ENCODE data around the gene PSMB4.
"Not testable (repeated sequence)": the region's sequence is repeated elsewhere in the genome, so short reads cannot be mapped to it uniquely, and the experiment has no call there.

The PSMB4 gene

DNA sequence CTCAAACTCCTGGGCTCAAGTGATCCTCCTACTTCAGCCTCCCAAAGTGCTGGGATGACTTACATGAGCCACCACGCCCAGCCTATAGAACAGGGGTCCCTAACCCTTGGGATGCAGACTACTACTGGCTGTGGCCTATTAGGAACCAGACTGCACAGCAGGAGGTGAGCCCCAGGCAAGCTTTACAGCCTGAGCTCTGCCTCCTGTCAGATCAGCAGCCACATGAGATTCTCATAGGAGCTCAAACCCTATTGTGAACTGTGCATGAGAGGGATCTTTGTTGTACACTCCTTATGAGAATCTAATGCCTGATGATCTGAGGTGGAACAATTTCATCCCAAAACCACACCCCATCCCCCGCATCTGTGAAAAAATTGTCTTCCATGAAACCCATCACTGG lies 13.4 kb upstream of the PSMB4 start:
- no peaks in the 10 kb centered on the region for H3K9me3 ChIP-seq (ENCODE audit: severe bottlenecking)
- no peaks in the 10 kb centered on the region for H3K4me1 ChIP-seq (ENCODE audit: insufficient read depth, poor library complexity, severe bottlenecking)
- H3K27ac ChIP-seq (ENCODE audit: poor library complexity, severe bottlenecking) = no peak overlapping the region
- H3K36me3 ChIP-seq (ENCODE audit: low read depth) = no peaks in the 10 kb centered on the region
- no peak for DNase-seq (ENCODE audit: low spot score)
- H3K27me3 ChIP-seq (ENCODE audit: insufficient read depth, poor library complexity, severe bottlenecking) = no peaks in the 10 kb centered on the region
- ATAC-seq (ENCODE audit: low read depth) = no peak
- TF ChIP-seq, protein P1, sequence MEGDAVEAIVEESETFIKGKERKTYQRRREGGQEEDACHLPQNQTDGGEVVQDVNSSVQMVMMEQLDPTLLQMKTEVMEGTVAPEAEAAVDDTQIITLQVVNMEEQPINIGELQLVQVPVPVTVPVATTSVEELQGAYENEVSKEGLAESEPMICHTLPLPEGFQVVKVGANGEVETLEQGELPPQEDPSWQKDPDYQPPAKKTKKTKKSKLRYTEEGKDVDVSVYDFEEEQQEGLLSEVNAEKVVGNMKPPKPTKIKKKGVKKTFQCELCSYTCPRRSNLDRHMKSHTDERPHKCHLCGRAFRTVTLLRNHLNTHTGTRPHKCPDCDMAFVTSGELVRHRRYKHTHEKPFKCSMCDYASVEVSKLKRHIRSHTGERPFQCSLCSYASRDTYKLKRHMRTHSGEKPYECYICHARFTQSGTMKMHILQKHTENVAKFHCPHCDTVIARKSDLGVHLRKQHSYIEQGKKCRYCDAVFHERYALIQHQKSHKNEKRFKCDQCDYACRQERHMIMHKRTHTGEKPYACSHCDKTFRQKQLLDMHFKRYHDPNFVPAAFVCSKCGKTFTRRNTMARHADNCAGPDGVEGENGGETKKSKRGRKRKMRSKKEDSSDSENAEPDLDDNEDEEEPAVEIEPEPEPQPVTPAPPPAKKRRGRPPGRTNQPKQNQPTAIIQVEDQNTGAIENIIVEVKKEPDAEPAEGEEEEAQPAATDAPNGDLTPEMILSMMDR (IDR thresholded peaks at IDR 0.05; ENCODE audit: poor library complexity, severe bottlenecking) = no peak
- H3K4me3 ChIP-seq (ENCODE audit: severe bottlenecking) = no peak overlapping the region

DNA sequence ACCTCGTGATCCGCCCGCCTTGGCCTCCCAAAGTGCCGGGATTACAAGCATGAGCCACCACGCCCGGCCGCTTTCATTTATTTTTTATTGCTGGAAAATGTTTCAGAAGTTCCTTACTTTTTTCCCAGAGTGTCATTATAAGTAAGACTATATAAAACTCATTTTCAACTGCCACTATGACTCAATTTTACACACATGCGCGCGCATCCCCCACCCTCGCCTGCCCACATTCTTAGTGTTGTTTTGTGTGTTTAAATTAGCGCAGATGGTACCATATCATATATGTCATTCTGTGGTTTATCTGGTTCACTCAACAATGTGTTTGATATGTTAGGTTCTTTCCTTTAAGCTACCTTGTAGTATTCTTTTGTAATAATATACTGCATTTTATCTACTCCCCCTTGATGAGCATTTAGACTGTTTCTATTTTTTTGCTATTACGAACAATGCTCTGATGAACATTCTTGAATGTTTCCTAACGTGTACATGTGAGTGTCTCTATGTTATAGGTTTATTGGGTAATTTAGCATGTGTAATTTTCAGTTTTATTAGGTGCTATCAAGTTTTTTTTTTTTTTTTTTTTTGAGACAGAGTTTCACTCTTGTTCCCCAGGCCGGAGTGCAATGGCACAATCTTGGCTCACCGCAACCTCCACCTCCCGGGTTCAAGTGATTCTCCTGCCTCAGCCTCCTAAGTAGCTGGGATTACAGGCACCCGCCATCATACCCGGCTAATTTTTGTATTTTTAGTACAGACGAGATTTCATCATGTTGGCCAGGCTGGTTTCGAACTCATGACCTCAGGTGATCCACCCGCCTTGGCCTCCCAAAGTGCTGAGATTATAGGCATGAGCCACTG lies 8.9 kb upstream of the PSMB4 start:
- not testable (repeated sequence) for H3K4me1 ChIP-seq (ENCODE audit: insufficient read depth, poor library complexity, severe bottlenecking); DNase-seq (ENCODE audit: low spot score); H3K4me3 ChIP-seq (ENCODE audit: severe bottlenecking); H3K36me3 ChIP-seq (ENCODE audit: low read depth); H3K9me3 ChIP-seq (ENCODE audit: severe bottlenecking); ATAC-seq (ENCODE audit: low read depth); H3K27ac ChIP-seq (ENCODE audit: poor library complexity, severe bottlenecking); H3K27me3 ChIP-seq (ENCODE audit: insufficient read depth, poor library complexity, severe bottlenecking)

DNA sequence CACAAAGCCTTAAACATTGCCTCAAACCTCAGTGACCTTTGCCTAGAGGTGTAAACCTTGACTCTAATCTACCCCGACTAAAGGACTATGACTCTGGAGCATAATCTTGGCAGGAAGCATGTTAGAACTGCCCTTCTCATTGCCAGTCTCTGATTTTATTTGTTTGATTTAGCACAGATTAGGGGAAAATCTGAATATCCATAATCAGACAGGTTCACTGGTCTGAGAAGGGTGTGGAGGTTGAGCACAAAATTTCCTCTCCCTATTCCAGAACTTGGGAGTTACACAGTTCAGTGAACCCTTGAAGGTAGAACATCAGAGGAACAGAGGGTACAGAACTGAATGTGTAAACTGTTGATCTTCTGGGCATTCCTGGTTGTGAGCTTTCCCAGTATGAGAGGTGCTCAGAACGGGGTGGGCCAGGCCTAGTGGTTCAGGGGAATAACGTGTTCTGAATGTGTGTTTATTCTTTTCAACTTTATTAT lies 8.3 kb upstream of the PSMB4 start:
- H3K4me3 ChIP-seq (ENCODE audit: severe bottlenecking) = no peak overlapping the region
- TF ChIP-seq, protein P1 (IDR thresholded peaks at IDR 0.05; ENCODE audit: poor library complexity, severe bottlenecking) = no peak
- DNase-seq (ENCODE audit: low spot score) (no peak), ATAC-seq (ENCODE audit: low read depth) (no peak)
- no peaks in the 10 kb centered on the region for H3K36me3 ChIP-seq (ENCODE audit: low read depth)
- no peak overlapping the region for H3K27ac ChIP-seq (ENCODE audit: poor library complexity, severe bottlenecking)
- no peaks in the 10 kb centered on the region for H3K4me1 ChIP-seq (ENCODE audit: insufficient read depth, poor library complexity, severe bottlenecking)
- H3K9me3 ChIP-seq (ENCODE audit: severe bottlenecking) = peaks cover 3% of the 10 kb centered on the region
- H3K27me3 ChIP-seq (ENCODE audit: insufficient read depth, poor library complexity, severe bottlenecking) = no peaks in the 10 kb centered on the region

DNA sequence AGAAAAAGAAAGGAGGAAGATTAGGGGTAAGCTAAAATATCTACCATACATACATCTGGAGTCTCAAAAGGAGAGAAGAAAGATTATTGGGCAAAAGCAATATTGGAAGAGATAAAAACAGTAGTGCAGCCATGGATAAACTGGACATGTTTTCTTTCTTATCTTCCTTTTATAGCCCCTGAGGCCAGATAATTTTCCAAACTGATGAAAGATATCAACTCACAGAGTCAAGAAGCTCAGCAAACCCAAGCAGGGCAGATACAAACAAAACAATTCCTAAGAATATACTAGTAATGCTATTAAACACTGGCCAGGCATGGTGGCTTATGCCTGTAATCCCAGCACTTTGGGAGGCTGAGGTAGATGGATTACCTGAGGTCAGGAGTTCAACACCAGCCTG lies 5.8 kb upstream of the PSMB4 start:
- DNase-seq (ENCODE audit: low spot score) = no peak
- peaks cover 3% of the 10 kb centered on the region for H3K9me3 ChIP-seq (ENCODE audit: severe bottlenecking)
- TF ChIP-seq, protein P1 (IDR thresholded peaks at IDR 0.05; ENCODE audit: poor library complexity, severe bottlenecking) = no peak
- ATAC-seq (ENCODE audit: low read depth) = no peak
- no peaks in the 10 kb centered on the region for H3K36me3 ChIP-seq (ENCODE audit: low read depth)
- H3K4me3 ChIP-seq (ENCODE audit: severe bottlenecking) = no peak overlapping the region
- H3K27ac ChIP-seq (ENCODE audit: poor library complexity, severe bottlenecking) = no peak overlapping the region
- no peaks in the 10 kb centered on the region for H3K27me3 ChIP-seq (ENCODE audit: insufficient read depth, poor library complexity, severe bottlenecking)
- no peaks in the 10 kb centered on the region for H3K4me1 ChIP-seq (ENCODE audit: insufficient read depth, poor library complexity, severe bottlenecking)

DNA sequence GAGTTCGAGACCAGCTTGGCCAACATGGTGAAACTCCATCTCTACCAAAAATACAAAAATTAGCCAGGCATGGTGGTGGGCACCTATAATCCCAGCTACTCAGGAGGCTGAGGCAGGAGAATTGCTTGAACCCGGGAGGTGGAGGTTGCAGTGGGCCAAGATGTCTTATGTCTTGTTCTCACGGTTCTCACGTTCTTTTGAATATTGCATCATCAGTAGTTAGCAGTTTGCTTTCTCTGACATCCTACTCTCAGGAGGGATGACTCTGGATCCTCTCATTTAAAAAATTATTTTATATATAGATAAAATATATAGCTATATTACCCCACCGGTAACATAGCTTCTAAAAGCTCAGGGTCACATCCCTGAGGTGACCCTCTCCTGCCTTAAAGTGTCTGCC lies 3.1 kb upstream of the PSMB4 start:
- not testable (repeated sequence) for DNase-seq (ENCODE audit: low spot score); H3K9me3 ChIP-seq (ENCODE audit: severe bottlenecking); H3K4me3 ChIP-seq (ENCODE audit: severe bottlenecking); H3K27ac ChIP-seq (ENCODE audit: poor library complexity, severe bottlenecking); H3K27me3 ChIP-seq (ENCODE audit: insufficient read depth, poor library complexity, severe bottlenecking); H3K4me1 ChIP-seq (ENCODE audit: insufficient read depth, poor library complexity, severe bottlenecking); ATAC-seq (ENCODE audit: low read depth)
- H3K36me3 ChIP-seq (ENCODE audit: low read depth) = peaks cover 14% of the 10 kb centered on the region

Measured in RWPE2 (cell line).